GM18508 (cell line): Measurements from ENCODE around the gene POLR2L.

Experiments
- ATAC-seq: cut with Tn5 transposase; IDR thresholded peaks from one replicate; pipeline ENCODE4 v1.9.1; 2021; ENCODE audit warnings: moderate number of reproducible peaks; ENCODE audit not compliant: insufficient read depth, unreplicated experiment

POLR2L gene

DNA sequence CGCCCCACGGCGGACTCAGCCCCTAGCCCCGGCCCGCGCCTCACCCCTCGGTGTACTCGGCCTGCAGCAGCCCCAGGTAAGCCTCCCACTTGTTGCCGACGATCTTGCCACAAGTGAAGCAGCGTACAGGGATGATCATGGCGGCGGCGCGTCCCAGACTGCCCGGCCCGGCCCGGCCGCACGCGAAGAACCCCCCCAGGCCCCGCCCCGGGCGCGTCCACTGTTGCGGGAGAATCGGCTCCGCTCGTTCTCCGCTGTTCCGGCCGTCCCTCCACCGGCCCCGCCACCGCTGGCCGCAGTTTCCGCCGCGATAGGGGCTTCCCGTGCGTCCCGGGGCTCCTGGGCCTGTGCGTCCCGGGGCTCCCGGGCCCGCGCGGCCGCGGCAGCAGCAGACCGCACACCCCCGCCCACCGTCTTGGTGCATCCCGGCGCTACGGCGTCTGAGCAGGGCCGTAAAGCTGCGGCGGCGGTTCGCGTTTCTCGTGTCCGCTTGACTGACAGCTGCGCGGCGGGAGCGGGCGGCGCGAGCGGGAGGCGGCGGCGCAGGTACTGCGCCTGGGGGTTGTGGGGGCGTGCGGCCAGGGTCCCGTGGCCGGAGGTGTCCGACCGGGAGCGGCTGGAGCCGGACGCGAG lies at the start of gene POLR2L, which contains the start of gene TSPAN4:
Gene POLR2L, minus strand, starts transcription at position 160 of the 633 bp plus-strand sequence. Its CDS starts 21 bp downstream, at position 139.
Gene TSPAN4, plus strand, starts transcription at position 483 of the 633 bp plus-strand sequence. CDS start 7,453 bp downstream, outside the sequence.
- no peak for ATAC-seq

DNA sequence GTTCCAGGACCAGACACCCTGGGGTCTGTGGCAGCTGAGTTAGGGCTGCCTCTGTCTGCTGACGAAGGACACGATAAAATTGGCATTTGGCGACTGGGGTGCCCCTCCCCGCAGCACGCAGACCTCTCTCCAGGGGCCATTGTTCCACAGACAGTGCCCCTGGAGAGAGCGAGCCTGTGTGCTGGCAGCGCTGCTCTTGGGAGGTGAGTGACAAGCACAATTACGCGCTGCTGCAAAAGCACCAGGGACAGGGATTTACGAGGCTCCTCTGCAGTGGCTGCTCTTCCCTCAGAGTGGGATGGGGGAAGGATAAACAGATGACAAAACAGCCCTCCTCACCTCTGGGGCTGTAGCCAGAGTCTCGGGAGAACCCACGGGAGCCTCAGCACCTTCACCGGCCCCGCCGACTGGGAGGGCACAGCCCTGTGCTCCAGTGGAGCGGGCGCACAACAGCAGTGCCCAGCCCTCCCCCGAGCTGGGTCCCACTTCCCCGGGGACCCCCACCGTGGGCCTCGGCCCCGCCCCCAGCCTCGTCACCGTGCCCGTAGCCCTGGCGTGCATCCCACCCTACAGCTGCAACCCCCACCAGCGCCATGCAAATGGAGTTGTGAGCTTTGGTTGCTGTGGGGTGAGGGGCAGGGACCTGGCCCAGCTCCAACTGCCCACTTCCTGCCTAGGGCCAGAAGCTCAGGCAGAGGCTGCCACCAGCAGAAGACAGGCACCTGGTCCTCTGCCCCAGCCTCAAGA lies 48.6 kb upstream of the POLR2L start:
- ATAC-seq: no peak

- no peak for ATAC-seq
Observed at GRCh38 chr11:889687-890475, 47.6 kb upstream of the POLR2L start.

- no peak for ATAC-seq
Observed at GRCh38 chr11:889257-889656, 46.9 kb upstream of the POLR2L start.

DNA sequence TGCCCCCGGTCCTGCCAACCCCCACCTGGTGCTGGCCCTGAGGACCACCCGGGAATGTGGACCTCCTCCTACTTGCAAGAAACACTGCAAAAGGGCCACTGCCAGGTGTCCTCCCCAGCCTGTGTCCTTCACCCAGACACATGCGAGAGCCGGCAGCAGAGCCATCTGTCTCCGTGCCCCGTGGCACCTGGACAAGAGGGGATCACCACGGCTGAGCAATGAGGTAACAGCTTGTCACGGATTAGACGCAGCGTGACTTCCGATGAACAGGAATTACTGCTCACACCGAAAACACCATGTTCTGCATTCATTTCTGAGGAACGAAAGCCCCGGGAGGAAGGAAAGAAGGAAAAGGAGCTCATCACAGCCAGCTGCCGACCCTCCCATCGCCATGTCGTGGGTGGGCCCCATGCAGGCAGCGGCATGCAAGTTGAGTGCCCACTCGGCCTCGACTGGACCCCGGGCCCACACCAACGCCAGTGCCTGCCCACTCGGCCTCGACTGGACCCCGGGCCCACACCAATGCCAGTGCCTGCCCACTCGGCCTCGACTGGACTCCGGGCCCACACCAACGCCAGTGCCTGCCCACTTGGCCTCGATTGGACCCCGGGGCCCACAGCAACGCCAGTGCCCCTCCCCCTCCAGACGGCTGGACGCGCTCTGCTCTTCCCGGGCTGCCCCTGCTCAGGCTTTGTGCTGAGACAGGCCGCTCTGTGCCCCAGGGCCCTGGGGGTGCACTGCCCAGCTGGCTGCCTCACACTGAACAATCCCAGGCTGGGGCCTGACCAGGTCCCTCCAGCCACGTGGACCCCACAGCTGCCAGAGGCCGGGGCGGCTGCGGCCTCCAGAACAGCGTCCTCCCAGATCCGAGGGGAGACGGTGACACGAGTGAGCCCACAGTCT lies 46.2 kb upstream of the POLR2L start:
- ATAC-seq: no peak

DNA sequence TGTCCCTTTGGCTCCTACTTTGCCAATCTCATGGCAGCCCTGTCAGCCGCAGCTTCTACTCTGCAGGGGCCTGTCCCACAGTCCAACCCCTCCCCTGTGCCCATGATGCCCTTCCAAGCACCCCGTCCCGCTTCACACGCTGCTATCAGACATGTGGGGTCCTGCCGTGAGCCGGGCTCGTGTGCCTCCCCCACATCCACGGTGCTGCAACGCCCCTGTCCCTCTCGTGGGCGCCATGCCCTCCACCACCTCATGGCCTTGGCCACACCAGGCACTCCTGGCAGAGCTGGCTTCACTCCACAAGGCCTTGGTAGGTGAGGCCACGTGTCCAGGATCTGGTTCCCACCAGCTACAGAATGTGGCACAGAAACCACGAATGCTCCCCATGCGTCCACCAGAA lies 45.3 kb upstream of the POLR2L start:
- no peak for ATAC-seq

GRCh38 chr11:886568-886967 lies 44.2 kb upstream of the POLR2L start:
- ATAC-seq: no peak

DNA sequence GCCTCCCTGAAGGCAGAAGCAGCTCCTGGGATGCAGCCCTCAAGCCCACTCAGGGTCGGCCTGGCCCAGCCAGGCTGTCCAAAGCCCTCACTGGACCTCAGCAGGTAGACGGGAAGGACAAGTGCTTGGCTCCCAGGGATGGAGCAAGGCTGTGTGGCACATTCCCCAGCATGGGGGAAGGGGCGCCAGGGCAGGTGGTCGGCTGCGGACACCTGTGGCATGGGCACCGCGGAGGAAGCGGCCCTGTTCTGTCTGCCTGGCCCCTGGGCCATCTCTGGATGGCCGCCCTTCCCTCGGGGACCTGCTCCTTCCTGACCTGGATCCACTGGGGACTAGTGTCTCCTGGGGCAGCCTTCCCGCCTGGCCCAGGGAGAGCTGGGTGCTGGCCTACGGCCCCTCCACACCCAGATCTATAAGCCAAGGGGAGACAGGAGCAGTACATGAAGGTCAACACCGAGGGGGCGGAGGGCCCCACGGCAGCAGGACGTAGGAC lies 42.3 kb upstream of the POLR2L start:
- ATAC-seq: no peak

- ATAC-seq: no peak
Observed at GRCh38 chr11:883527-883926, 41.2 kb upstream of the POLR2L start.

DNA sequence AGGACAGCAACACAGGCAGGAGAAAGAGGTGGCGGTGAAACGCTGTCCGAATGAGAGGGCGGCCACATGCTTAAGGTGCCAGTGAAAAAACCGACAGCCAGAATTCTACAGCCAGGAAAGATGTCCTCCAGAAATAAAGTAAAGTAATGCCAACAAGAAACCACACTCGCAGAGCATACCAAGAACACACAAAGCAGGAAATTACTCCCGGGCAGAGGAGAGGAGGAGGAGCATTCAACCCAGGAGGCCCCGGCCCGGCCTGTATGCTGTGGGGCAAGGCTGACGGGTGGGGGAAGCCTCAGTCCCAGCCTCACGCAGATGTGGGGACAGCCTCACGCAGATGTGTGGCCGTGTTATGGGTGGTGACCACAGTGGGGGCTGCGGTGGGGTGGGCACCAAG lies 40.3 kb upstream of the POLR2L start:
- ATAC-seq: no peak

- no peak for ATAC-seq
Observed at GRCh38 chr11:880447-880846, 38.1 kb upstream of the POLR2L start.

DNA sequence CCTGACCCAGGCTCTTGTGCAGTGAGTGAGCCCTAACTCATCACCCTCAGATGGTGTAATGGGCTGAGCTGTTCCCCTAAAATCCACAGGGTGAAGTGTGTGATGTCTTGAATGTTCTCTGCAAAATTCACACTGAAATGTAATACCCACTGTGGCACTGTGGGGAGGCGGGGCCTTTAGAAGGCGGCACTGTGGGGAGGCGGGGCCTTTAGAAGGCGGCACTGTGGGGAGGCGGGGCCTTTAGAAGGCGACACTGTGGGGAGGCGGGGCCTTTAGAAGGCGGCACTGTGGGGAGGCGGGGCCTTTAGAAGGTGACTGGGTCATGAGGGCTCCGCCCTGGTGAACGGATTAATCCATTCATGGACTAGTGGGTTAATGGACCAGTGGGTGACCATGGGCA lies 35.2 kb upstream of the POLR2L start:
- ATAC-seq: no peak

DNA sequence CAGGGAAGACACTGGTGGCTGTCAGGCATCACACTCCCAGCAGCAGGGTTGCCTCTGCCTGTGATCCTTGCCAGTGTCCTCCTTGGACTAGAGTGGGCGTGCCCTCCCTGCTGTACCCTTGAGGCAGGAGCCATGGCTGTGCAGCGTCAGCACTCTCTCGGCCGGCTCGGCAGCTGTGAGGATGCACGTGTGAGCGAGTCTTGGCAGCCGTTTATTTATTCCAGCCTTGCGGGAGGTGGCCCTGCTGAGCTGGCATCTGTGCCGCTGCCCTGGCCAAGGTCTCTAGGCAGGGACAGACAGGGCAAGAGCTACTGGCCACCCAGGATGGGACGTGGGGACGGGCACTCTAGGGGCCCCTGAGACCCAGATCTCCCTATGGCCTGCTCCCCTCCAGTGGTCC lies 34.2 kb upstream of the POLR2L start:
- no peak for ATAC-seq

DNA sequence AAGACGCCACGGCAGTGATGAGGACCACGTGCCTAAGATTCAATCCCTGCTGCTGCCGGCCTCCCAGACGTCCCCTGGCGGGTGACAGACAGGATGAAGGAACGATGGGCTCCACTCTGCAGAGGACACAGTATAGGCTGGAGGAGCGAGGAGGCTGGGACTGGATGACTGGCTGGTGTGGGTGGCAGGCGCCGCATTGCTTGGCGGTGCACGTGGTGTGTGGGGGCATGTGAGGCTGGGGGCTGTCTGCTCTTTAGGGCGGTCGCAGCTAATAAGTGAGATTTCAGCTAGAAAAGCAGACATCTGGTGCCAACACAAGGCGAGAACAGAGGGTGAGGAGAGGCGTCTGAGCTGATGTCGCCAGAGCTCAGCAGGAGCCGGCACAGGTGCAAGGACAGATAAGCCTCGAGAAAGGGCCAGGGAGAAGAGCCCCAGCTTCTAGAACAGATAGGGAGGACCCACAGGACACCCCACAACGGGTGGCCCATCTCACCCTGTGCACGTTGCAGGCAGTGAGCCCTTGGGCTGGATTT lies 33.5 kb upstream of the POLR2L start:
- ATAC-seq: no peak

- no peak for ATAC-seq
Observed at GRCh38 chr11:875203-875602, 32.9 kb upstream of the POLR2L start.

- ATAC-seq: no peak
Observed at GRCh38 chr11:873706-874105, 31.4 kb upstream of the POLR2L start.

DNA sequence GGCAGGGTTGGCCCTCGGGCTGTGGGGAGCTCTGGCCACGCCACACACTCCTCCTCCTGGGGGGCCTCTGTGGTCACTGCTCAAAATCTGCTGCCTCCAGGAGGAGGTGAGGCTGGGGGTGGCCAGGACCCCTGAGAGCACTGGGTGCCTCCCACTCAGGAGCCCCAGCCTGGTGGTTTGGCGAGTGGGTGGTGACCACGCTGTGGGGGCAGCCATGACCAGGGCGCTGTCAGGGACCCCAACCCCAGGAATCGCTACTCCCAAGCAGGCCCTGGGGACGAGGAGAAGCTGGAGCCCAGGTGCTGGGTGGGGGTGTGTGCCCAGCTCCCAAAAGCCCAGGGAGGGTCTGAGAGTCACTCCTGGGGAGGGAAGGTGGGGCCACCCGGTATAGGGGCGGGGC lies 30.5 kb upstream of the POLR2L start:
- ATAC-seq: no peak

DNA sequence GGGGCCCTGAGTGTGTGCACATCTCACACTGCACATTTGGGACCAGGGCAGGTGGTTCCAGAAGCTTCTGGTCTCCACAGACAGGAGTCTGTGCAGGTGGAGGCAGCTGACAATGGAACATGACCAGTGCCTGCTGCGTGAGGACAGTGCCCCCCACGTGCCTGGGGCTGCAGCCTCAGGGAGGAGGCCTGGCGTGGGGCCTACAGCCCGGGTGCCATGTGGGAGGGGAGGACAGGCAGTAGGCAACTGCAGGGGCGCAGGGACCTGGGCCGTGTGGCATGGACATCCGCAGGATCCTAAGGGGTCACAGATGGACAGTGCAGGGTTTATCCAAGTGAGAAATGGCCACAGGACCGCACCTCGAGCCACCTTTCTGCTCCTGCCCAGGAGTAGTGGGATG lies 29.1 kb upstream of the POLR2L start:
- no peak for ATAC-seq

GRCh38 chr11:870418-870817 lies 28.1 kb upstream of the POLR2L start:
- no peak for ATAC-seq

GRCh38 chr11:870127-870413 lies 27.7 kb upstream of the POLR2L start:
- no peak for ATAC-seq
